NT2/D1 (cell line): Measurements from ENCODE around the gene SMIM5.

Experiments
- YY1 ChIP-seq: IDR thresholded peaks from 2 replicates; pipeline ENCODE4 v1.6.1; 2011; ENCODE audit not compliant: insufficient read length, insufficient read depth
- ZNF274 ChIP-seq: IDR thresholded peaks from 2 replicates; pipeline ENCODE4 v1.6.1; 2011; ENCODE audit warnings: mild to moderate bottlenecking, low read depth, low read length

- TF ChIP-seq ZNF274: no peak
- no peak for TF ChIP-seq YY1
These were observed 9.0 kb downstream of the SMIM5 start for GRCh38 chr17:75642182-75642783.
